Measurements from ENCODE around the gene NEGR1.
"Not testable (repeated sequence)": the region's sequence is repeated elsewhere in the genome, so short reads cannot be mapped to it uniquely, and the experiment has no call there.

Gene NEGR1

GRCh38 chr1:71908871-71909390, 373.4 kb downstream of the NEGR1 start:
- TF ChIP-seq, protein P1, sequence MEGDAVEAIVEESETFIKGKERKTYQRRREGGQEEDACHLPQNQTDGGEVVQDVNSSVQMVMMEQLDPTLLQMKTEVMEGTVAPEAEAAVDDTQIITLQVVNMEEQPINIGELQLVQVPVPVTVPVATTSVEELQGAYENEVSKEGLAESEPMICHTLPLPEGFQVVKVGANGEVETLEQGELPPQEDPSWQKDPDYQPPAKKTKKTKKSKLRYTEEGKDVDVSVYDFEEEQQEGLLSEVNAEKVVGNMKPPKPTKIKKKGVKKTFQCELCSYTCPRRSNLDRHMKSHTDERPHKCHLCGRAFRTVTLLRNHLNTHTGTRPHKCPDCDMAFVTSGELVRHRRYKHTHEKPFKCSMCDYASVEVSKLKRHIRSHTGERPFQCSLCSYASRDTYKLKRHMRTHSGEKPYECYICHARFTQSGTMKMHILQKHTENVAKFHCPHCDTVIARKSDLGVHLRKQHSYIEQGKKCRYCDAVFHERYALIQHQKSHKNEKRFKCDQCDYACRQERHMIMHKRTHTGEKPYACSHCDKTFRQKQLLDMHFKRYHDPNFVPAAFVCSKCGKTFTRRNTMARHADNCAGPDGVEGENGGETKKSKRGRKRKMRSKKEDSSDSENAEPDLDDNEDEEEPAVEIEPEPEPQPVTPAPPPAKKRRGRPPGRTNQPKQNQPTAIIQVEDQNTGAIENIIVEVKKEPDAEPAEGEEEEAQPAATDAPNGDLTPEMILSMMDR (IDR thresholded peaks at IDR 0.05; ENCODE audit: control insufficient read depth, extremely low read depth, insufficient read depth), result no peak
- DNase-seq (ENCODE audit: low read depth), result no peak
- H3K4me3 ChIP-seq (ENCODE audit: low read depth, low read length), result no peak overlapping the region

GRCh38 chr1:71908303-71908702, 374.0 kb downstream of the NEGR1 start:
- no peak for DNase-seq (ENCODE audit: low read depth)
- no peak overlapping the region for H3K4me3 ChIP-seq (ENCODE audit: low read depth, low read length)
- TF ChIP-seq, protein P1 (IDR thresholded peaks at IDR 0.05; ENCODE audit: control insufficient read depth, extremely low read depth, insufficient read depth), result no peak

GRCh38 chr1:71899881-71900280, 382.5 kb downstream of the NEGR1 start:
- TF ChIP-seq, protein P1 (IDR thresholded peaks at IDR 0.05; ENCODE audit: control insufficient read depth, extremely low read depth, insufficient read depth), result no peak
- no peak overlapping the region for H3K4me3 ChIP-seq (ENCODE audit: low read depth, low read length)
- no peak for DNase-seq (ENCODE audit: low read depth)

DNA sequence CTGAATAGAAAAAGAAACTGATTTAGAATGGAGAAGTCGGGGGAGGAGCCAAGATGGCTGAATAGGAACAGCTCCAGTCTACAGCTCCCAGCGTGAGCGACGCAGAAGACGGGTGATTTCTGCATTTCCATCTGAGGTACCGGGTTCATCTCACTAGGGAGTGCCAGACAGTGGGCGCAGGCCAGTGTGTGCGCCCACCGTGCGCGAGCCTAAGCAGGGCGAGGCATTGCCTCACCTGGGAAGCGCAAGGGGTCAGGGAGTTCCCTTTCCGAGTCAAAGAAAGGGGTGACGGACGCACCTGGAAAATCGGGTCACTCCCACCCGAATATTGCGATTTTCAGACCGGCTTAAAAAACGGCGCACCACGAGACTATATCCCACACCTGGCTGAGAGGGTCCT, 394.2 kb downstream of the NEGR1 start:
- DNase-seq (ENCODE audit: low read depth); H3K4me3 ChIP-seq (ENCODE audit: low read depth, low read length): not testable (repeated sequence)

- no peak overlapping the region for H3K4me3 ChIP-seq (ENCODE audit: low read depth, low read length)
- DNase-seq (ENCODE audit: low read depth), result no peak
Measured at GRCh38 chr1:71885171-71885570, 397.2 kb downstream of the NEGR1 start.

DNA sequence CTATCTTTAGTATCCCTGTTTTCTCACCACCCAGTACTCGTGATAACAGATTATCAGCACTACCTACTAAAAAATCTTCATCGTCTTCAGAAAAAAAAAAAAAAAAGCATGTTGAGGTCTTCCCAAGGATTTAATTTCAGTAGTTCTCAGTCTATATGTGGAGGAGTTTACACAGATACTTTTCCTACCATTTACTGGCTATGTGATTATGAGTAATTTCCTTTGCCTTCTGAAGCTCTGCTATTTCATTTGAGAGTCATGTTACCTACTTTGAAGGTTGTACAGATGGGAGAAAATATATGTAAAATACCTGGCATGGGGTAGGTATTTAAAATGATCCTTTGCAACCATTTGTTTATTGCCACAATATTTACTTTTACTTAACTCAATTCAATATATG, 399.7 kb downstream of the NEGR1 start:
- TF ChIP-seq, protein P1 (IDR thresholded peaks at IDR 0.05; ENCODE audit: control insufficient read depth, extremely low read depth, insufficient read depth), result no peak
- DNase-seq (ENCODE audit: low read depth), result no peak
- no peak overlapping the region for H3K4me3 ChIP-seq (ENCODE audit: low read depth, low read length)

More at GRCh38 chr1:71885171-71885570, 397.2 kb downstream of the NEGR1 start:
- TF ChIP-seq, protein P1 (IDR thresholded peaks at IDR 0.05; ENCODE audit: control insufficient read depth, extremely low read depth, insufficient read depth), result no peak

GRCh38 chr1:71882226-71882625, 400.1 kb downstream of the NEGR1 start:
- H3K4me3 ChIP-seq (ENCODE audit: low read depth, low read length), result no peak overlapping the region
- TF ChIP-seq, protein P1 (IDR thresholded peaks at IDR 0.05; ENCODE audit: control insufficient read depth, extremely low read depth, insufficient read depth), result no peak
- DNase-seq (ENCODE audit: low read depth), result no peak

Data from LNCaP clone FGC (cell line).